HepG2 (cell line): ENCODE results near the gene DNAAF8.

Source experiments
- CENPT ChIP-seq: sonication (generic); formaldehyde crosslinking; IDR thresholded peaks from 2 replicates; pipeline ENCODE4 v1.8.0; 2022; ENCODE audit warnings: low read depth, mild to moderate bottlenecking, moderate library complexity, missing genetic modification reagents
- TCF12 ChIP-seq, 2 experiments: fragments of 450-650 bp in 1 of 2; sonication (generic) in 1 of 2; formaldehyde crosslinking in 1 of 2; IDR thresholded peaks; 2 replicates each; pipeline versions ENCODE4 v1.6.1 to v1.8.0; 2017 to 2022; ENCODE audit warnings: antibody characterized with exemption in 1 of 2, mild to moderate bottlenecking in 1 of 2, missing genetic modification reagents in 1 of 2, moderate library complexity in 1 of 2
- TF ChIP-seq, protein P1 (sequence below): sonication (generic); formaldehyde crosslinking; IDR thresholded peaks from 2 replicates; pipeline ENCODE4 v1.5.0; 2020; ENCODE audit warnings: mild to moderate bottlenecking, missing genetic modification reagents, moderate library complexity

DNA sequence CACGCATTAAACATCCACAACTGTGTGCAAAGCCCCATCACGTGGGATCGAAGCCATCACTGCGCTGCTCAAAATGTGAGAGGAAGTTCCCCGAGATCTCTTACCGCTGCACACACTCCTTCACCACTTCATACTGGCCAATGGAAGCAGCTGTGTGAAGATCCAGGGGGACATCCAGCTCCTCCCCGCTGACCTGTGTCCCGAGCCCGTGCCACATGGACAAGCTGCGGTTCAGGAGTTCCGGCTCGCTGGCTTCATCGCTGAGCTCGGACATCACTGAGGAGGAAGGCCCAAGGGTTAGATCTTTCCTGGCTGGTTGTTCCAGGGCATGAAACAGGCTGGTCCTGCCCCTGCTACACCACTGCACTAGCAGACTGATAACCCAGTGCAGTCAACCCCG, 4.5 kb upstream of the DNAAF8 start:
- TF ChIP-seq, protein P1, sequence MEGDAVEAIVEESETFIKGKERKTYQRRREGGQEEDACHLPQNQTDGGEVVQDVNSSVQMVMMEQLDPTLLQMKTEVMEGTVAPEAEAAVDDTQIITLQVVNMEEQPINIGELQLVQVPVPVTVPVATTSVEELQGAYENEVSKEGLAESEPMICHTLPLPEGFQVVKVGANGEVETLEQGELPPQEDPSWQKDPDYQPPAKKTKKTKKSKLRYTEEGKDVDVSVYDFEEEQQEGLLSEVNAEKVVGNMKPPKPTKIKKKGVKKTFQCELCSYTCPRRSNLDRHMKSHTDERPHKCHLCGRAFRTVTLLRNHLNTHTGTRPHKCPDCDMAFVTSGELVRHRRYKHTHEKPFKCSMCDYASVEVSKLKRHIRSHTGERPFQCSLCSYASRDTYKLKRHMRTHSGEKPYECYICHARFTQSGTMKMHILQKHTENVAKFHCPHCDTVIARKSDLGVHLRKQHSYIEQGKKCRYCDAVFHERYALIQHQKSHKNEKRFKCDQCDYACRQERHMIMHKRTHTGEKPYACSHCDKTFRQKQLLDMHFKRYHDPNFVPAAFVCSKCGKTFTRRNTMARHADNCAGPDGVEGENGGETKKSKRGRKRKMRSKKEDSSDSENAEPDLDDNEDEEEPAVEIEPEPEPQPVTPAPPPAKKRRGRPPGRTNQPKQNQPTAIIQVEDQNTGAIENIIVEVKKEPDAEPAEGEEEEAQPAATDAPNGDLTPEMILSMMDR (CRISPR knock-in tag), result no peak
- TF ChIP-seq TCF12 (IDR thresholded peaks at IDR 0.05), result no peak
- no peak for TF ChIP-seq TCF12 (CRISPR knock-in tag; IDR thresholded peaks at IDR 0.05)
- TF ChIP-seq CENPT (CRISPR knock-in tag), result no peak
